OCI-LY1 (cell line): ENCODE results near the gene EML6.

Experiments used
- H2AFZ ChIP-seq: fragments of 200-600 bp; sonication (generic), shearing (Covaris generic); 2 replicates; pipeline ENCODE4 v1.6.0; 2014; ENCODE audit warnings: antibody characterized with exemption, mild to moderate bottlenecking, low read length
- H3F3A ChIP-seq: fragments of 200-600 bp; sonication (generic), shearing (Covaris generic); 2 replicates; pipeline ENCODE4 v1.6.0; 2014; ENCODE audit warnings: mild to moderate bottlenecking, antibody characterized with exemption, low read length, moderate library complexity; ENCODE audit not compliant: insufficient read depth
- H3K27ac ChIP-seq: fragments of 200-600 bp; sonication (generic); 2 replicates; pipeline ENCODE4 v1.5.1; 2014; ENCODE audit warnings: low read length, mixed run types, mild to moderate bottlenecking, low read depth; ENCODE audit not compliant: poor library complexity, severe bottlenecking
- H3K27me3 ChIP-seq: fragments of 200-600 bp; sonication (generic); 2 replicates; pipeline ENCODE4 v1.6.0; 2014; ENCODE audit warnings: antibody characterized with exemption, mild to moderate bottlenecking, low read length, moderate library complexity; ENCODE audit not compliant: insufficient read depth
- H3K36me3 ChIP-seq: fragments of 200-600 bp; sonication (generic); 2 replicates; pipeline ENCODE4 v1.6.1; 2014; ENCODE audit warnings: mild to moderate bottlenecking, antibody characterized with exemption, low read length, moderate library complexity, mixed read lengths; ENCODE audit not compliant: insufficient read depth
- H3K4me1 ChIP-seq: fragments of 200-600 bp; sonication (generic); 2 replicates; pipeline ENCODE4 v1.5.1; 2014; ENCODE audit warnings: mild to moderate bottlenecking, low read length, moderate library complexity; ENCODE audit not compliant: insufficient read depth, severe bottlenecking
- H3K4me2 ChIP-seq: fragments of 200-600 bp; sonication (generic), shearing (Covaris generic); 2 replicates; pipeline ENCODE4 v1.6.1; 2014; ENCODE audit warnings: low read length
- H3K4me3 ChIP-seq: fragments of 200-600 bp; sonication (generic); 2 replicates; pipeline ENCODE4 v1.5.1; 2014; ENCODE audit warnings: low read length, low read depth, mild to moderate bottlenecking, mixed read lengths; ENCODE audit not compliant: poor library complexity, severe bottlenecking
- H3K79me2 ChIP-seq: fragments of 200-600 bp; shearing (Covaris generic); 2 replicates; pipeline ENCODE4 v1.6.1; 2016; ENCODE audit warnings: mixed run types, low read length, mixed read lengths; ENCODE audit not compliant: insufficient read depth
- H3K9ac ChIP-seq: fragments of 200-600 bp; sonication (generic), shearing (Covaris generic); 2 replicates; pipeline ENCODE4 v1.6.1; 2014; ENCODE audit warnings: mild to moderate bottlenecking, low read length, mixed read lengths
- H3K9me2 ChIP-seq: fragments of 200-600 bp; sonication (generic), shearing (Covaris generic); 2 replicates; pipeline ENCODE4 v1.6.1; 2014; ENCODE audit warnings: low read depth, mild to moderate bottlenecking, low read length, mixed read lengths
- H3K9me3 ChIP-seq: fragments of 200-600 bp; shearing (Covaris generic); 2 replicates; pipeline ENCODE4 v1.6.1; 2014; ENCODE audit warnings: low read length, mixed read lengths
- H4K20me1 ChIP-seq: fragments of 200-600 bp; sonication (generic), shearing (Covaris generic); 2 replicates; pipeline ENCODE4 v1.6.0; 2016; ENCODE audit warnings: mild to moderate bottlenecking, low read length; ENCODE audit not compliant: insufficient read depth
- EZH2 ChIP-seq: fragments of 200-600 bp; sonication (generic), shearing (Covaris generic); IDR thresholded peaks from 2 replicates; pipeline ENCODE4 v1.8.0; 2017; ENCODE audit warnings: borderline replicate concordance, mixed run types, mild to moderate bottlenecking, antibody characterized with exemption, low read length, moderate library complexity, mixed read lengths
- TF ChIP-seq, protein P1 (sequence below): fragments of 200-600 bp; sonication (generic), shearing (Covaris generic); IDR thresholded peaks from 2 replicates; pipeline ENCODE4 v1.5.1; 2017; ENCODE audit warnings: mild to moderate bottlenecking, antibody characterized with exemption, low read length, moderate library complexity, mixed read lengths

EML6 gene

DNA sequence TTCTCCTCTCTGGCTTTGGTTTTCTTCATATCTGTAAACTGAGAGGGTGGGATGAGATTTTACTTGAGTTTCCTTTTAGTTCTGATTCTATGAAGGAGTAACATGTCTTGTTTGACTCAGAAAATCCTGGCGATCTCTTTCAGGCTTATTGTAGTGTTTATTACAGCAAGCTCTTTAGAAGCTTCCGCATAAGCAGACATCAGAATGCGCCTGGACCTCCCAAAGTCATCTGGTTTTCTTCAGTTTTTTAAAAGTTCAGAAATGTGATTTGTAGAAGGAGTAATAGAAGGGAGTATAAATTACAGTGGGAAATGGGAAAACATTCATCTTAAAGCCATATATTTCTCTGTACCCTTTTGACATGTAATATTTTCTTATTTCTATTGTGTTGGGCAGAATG, 68.4 kb downstream of the EML6 start:
- Histone ChIP-seq H3F3A (no peaks in the 10 kb centered on the region), H3K9ac (peak overlapping the region; percentile 33), H3K9me2 (no peaks in the 10 kb centered on the region), H3K27ac (peak overlapping the region; percentile 96), H3K9me3 (no peaks in the 10 kb centered on the region), H3K79me2 (peaks cover 77% of the 10 kb centered on the region), H3K36me3 (peaks cover 56% of the 10 kb centered on the region; the same call in 1 of the 2 replicates), H3K27me3 (no peaks in the 10 kb centered on the region), H3K4me1 (peaks cover 91% of the 10 kb centered on the region), H3K4me3 (peak overlapping the region; percentile 74), H2AFZ (no peak overlapping the region), H4K20me1 (no peaks in the 10 kb centered on the region), H3K4me2 (peak overlapping the region; percentile 84)
- TF ChIP-seq, protein P1, sequence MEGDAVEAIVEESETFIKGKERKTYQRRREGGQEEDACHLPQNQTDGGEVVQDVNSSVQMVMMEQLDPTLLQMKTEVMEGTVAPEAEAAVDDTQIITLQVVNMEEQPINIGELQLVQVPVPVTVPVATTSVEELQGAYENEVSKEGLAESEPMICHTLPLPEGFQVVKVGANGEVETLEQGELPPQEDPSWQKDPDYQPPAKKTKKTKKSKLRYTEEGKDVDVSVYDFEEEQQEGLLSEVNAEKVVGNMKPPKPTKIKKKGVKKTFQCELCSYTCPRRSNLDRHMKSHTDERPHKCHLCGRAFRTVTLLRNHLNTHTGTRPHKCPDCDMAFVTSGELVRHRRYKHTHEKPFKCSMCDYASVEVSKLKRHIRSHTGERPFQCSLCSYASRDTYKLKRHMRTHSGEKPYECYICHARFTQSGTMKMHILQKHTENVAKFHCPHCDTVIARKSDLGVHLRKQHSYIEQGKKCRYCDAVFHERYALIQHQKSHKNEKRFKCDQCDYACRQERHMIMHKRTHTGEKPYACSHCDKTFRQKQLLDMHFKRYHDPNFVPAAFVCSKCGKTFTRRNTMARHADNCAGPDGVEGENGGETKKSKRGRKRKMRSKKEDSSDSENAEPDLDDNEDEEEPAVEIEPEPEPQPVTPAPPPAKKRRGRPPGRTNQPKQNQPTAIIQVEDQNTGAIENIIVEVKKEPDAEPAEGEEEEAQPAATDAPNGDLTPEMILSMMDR: no peak
- TF ChIP-seq EZH2: no peak

DNA sequence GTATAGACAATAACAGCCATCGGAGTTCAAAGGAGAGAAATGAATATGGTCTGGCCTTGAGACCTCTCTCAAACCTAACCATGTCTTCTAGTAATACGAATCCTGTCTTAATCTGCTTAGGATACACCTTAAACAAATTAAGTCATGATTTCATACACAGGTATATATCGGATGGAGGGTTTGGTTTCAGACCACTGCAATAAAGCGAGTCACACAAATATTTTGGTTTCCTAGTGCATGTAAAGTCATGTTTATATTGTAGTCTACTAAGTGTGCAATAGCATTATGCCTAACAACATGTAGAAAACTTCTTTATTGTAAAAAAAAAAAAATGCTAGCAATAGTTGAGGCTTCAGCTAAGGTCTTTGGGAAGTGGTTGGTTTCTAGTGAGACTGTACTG, 73.8 kb downstream of the EML6 start:
- Histone ChIP-seq H3K79me2 (peaks cover 82% of the 10 kb centered on the region), H4K20me1 (no peaks in the 10 kb centered on the region), H3K9me3 (no peaks in the 10 kb centered on the region), H3K36me3 (peaks cover 83% of the 10 kb centered on the region), H3K9ac (no peak overlapping the region), H3F3A (no peaks in the 10 kb centered on the region), H3K27me3 (no peaks in the 10 kb centered on the region), H3K27ac (peak overlapping the region; percentile 1), H3K9me2 (no peaks in the 10 kb centered on the region), H2AFZ (no peak overlapping the region), H3K4me2 (no peak overlapping the region), H3K4me3 (no peak overlapping the region), H3K4me1 (peaks cover 45% of the 10 kb centered on the region)
- TF ChIP-seq, protein P1: no peak
- TF ChIP-seq EZH2: no peak

DNA sequence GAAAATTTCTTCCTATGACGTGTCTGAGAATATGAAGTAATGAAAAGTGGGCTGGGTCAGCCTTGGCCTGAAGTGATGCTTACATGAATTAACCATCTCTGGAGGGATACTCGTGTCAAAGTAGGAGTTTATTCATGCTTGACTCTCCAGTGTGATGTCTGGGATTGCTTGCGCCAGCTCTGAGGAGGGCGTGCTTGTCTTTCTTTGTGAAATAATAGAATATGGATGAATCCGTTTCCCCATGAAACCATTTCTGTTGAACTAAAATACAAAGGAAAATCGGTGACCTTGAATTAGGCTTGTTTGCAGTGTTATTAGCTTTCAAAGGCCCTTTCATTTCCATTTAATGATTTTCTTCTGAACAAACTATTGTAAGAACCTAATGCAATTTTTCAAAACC, 77.9 kb downstream of the EML6 start:
- no peak overlapping the region for H3K4me3 ChIP-seq
- peaks cover 85% of the 10 kb centered on the region for H3K79me2 ChIP-seq
- TF ChIP-seq, protein P1: no peak
- TF ChIP-seq EZH2: no peak
- H3K4me1 ChIP-seq: peaks cover 5% of the 10 kb centered on the region
- no peak overlapping the region for H2AFZ ChIP-seq
- H3K4me2 ChIP-seq: no peak overlapping the region
- H4K20me1 ChIP-seq: no peaks in the 10 kb centered on the region
- no peak overlapping the region for H3K9ac ChIP-seq
- H3F3A ChIP-seq: no peaks in the 10 kb centered on the region
- H3K9me2 ChIP-seq: no peaks in the 10 kb centered on the region
- H3K27ac ChIP-seq: no peak overlapping the region
- peaks cover 9% of the 10 kb centered on the region for H3K9me3 ChIP-seq
- no peaks in the 10 kb centered on the region for H3K27me3 ChIP-seq
- H3K36me3 ChIP-seq: peaks cover 84% of the 10 kb centered on the region
